Measurements from ENCODE around the gene PATL2.

- TF ChIP-seq CTCF (IDR thresholded peaks at IDR 0.05), result no peak
- no peak for TF ChIP-seq POLR2AphosphoS5 (IDR thresholded peaks at IDR 0.05; ENCODE audit: insufficient read depth in 1 of 2, low read depth in 1 of 2)
Measured at GRCh38 chr15:44636976-44637375, 74.1 kb downstream of the PATL2 start.

Data from vagina (tissue), 2 donors.